WTC11 (cell line): ENCODE measurements around the gene RUVBL2. TPM values are rescaled to one million over a fixed set of nuclear protein-coding genes. Genes with fewer than 3 reads are reported as not detected.

Experiments used
- ATAC-seq: fragments of 200-7000 bp; cut with Tn5 transposase; 2 replicates; pipeline ENCODE4 v1.10.0; 2021; ENCODE audit warnings: mild to moderate bottlenecking, moderate library complexity
- CTCF ChIA-PET: fragments of 300-600 bp; sonication (Branson Sonifier 250); formaldehyde crosslinking; loops from one replicate; lab custom pipeline; 2021; ENCODE audit warnings: antibody characterized with exemption; lab: Charles Lee
- POLR2A ChIA-PET: fragments of 350-600 bp; sonication (Branson Sonifier 250); formaldehyde crosslinking; loops from one replicate; lab custom pipeline; 2021; ENCODE audit warnings: antibody characterized with exemption; lab: Charles Lee
- DNase-seq: peaks from one replicate; pipeline ENCODE4 v3.0.0; 2021; ENCODE audit warnings: low spot score
- H3K27ac Mint-ChIP-seq: 2 replicates; pipeline ENCODE4 v1.8.0; 2021; ENCODE audit warnings: mixed read lengths
- H3K27me3 Mint-ChIP-seq: 2 replicates; pipeline ENCODE4 v1.8.0; 2021; ENCODE audit warnings: low read depth, mild to moderate bottlenecking, moderate library complexity, mixed read lengths
- H3K36me3 Mint-ChIP-seq: 2 replicates; pipeline ENCODE4 v1.8.0; 2021; ENCODE audit warnings: mixed read lengths
- H3K4me1 Mint-ChIP-seq: 2 replicates; pipeline ENCODE4 v1.8.0; 2022; ENCODE audit warnings: mixed read lengths
- H3K4me3 Mint-ChIP-seq: 2 replicates; pipeline ENCODE4 v1.8.0; 2021; ENCODE audit warnings: mild to moderate bottlenecking, moderate library complexity, mixed read lengths
- H3K9me3 Mint-ChIP-seq: 2 replicates; pipeline ENCODE4 v1.8.0; 2021; ENCODE audit warnings: mixed read lengths
- CREB1 ChIP-seq: sonication (generic); formaldehyde crosslinking; IDR thresholded peaks from 2 replicates; pipeline ENCODE4 v1.8.0; 2023; ENCODE audit warnings: mild to moderate bottlenecking, missing genetic modification reagents
- ELF4 ChIP-seq: sonication (generic); formaldehyde crosslinking; IDR thresholded peaks from 2 replicates; pipeline ENCODE4 v1.8.1; 2022; ENCODE audit warnings: low read depth, mild to moderate bottlenecking, moderate library complexity, missing genetic modification reagents
- GABPB1 ChIP-seq: sonication (generic); formaldehyde crosslinking; IDR thresholded peaks from 2 replicates; pipeline ENCODE4 v1.8.1; 2023; ENCODE audit warnings: mild to moderate bottlenecking, missing genetic modification reagents
- JAZF1 ChIP-seq: fragments of 250-450 bp; sonication (Bioruptor Pico); IDR thresholded peaks from 2 replicates; pipeline ENCODE4 v1.9.0; 2021; ENCODE audit warnings: moderate library complexity, mild to moderate bottlenecking, inconsistent platforms
- JUN ChIP-seq: sonication (generic); formaldehyde crosslinking; IDR thresholded peaks from 2 replicates; pipeline ENCODE4 v1.8.0; 2023; ENCODE audit warnings: mild to moderate bottlenecking, missing genetic modification reagents
- MXD4 ChIP-seq: fragments of 250-450 bp; sonication (Bioruptor Pico); IDR thresholded peaks from 2 replicates; pipeline ENCODE4 v1.8.0; 2021; ENCODE audit warnings: mild to moderate bottlenecking, moderate library complexity, borderline replicate concordance
- NFE2L1 ChIP-seq: sonication (generic); formaldehyde crosslinking; IDR thresholded peaks from 2 replicates; pipeline ENCODE4 v1.8.1; 2023; ENCODE audit warnings: missing genetic modification reagents
- NFYB ChIP-seq: sonication (generic); formaldehyde crosslinking; conservative IDR thresholded peaks from 2 replicates; pipeline ENCODE4 v1.8.0; 2022; ENCODE audit warnings: low read depth, missing genetic modification reagents
- NR1H2 ChIP-seq: sonication (generic); formaldehyde crosslinking; IDR thresholded peaks from 2 replicates; pipeline ENCODE4 v1.9.0; 2021; ENCODE audit warnings: mild to moderate bottlenecking, moderate library complexity, missing genetic modification reagents
- OVOL2 ChIP-seq: fragments of 250-450 bp; sonication (Bioruptor Pico); IDR thresholded peaks from 2 replicates; pipeline ENCODE4 v1.9.0; 2021; ENCODE audit warnings: mild to moderate bottlenecking, borderline replicate concordance
- TEAD1 ChIP-seq: sonication (generic); formaldehyde crosslinking; IDR thresholded peaks from 2 replicates; pipeline ENCODE4 v1.8.0; 2022; ENCODE audit warnings: mild to moderate bottlenecking, missing genetic modification reagents
- TP53 ChIP-seq: sonication (generic); formaldehyde crosslinking; IDR thresholded peaks from 2 replicates; pipeline ENCODE4 v1.8.1; 2023; ENCODE audit warnings: mild to moderate bottlenecking, missing genetic modification reagents
- ZBTB21 ChIP-seq: sonication (generic); formaldehyde crosslinking; IDR thresholded peaks from 2 replicates; pipeline ENCODE4 v1.8.1; 2023; ENCODE audit warnings: mild to moderate bottlenecking, missing genetic modification reagents, borderline replicate concordance
- ZNF232 ChIP-seq: sonication (generic); formaldehyde crosslinking; IDR thresholded peaks from 2 replicates; pipeline ENCODE4 v1.8.0; 2022; ENCODE audit warnings: mild to moderate bottlenecking, missing genetic modification reagents
- ZNF317 ChIP-seq: sonication (generic); formaldehyde crosslinking; IDR thresholded peaks from 2 replicates; pipeline ENCODE4 v1.8.1; 2023; ENCODE audit warnings: low read depth, mild to moderate bottlenecking, moderate library complexity, missing genetic modification reagents, borderline replicate concordance
- ZNF512 ChIP-seq: sonication (generic); formaldehyde crosslinking; IDR thresholded peaks from 2 replicates; pipeline ENCODE4 v1.8.1; 2022; ENCODE audit warnings: missing genetic modification reagents, borderline replicate concordance
- ZNF532 ChIP-seq: fragments of 250-450 bp; sonication (Bioruptor Pico); IDR thresholded peaks from 2 replicates; pipeline ENCODE4 v1.9.0; 2021; ENCODE audit warnings: mild to moderate bottlenecking, borderline replicate concordance
- total RNA-seq: library from RNA; stranded (reverse); gene quantifications from 3 replicates; pipeline ENCODE4 v1.2.3, GENCODE V29; 2021

Gene RUVBL2
- total RNA-seq, 1 experiment from 2014 or later, result 178 TPM

- TF ChIP-seq ZNF532, result no peak
- TF ChIP-seq JAZF1 (CRISPR knock-in tag), result no peak
Observed at GRCh38 chr19:49004133-49004532, 10.4 kb downstream of the RUVBL2 start (continued).

GRCh38 chr19:49004964-49005614, 11.4 kb downstream of the RUVBL2 start:
- Mint-ChIP-seq H3K4me3 (no peak overlapping the region), H3K4me1 (no peaks in the 10 kb centered on the region; the same call in 1 of the 2 replicates), H3K27me3 (no peaks in the 10 kb centered on the region), H3K27ac (no peak overlapping the region), H3K9me3 (no peaks in the 10 kb centered on the region), H3K36me3 (peaks cover 32% of the 10 kb centered on the region)
- ChIA-PET POLR2A (no interaction called here), CTCF (interaction anchor here (1.0 to 1.1 kb wide), 2 partner anchors 14 to 93 kb away, joined by 3 read pairs; no protein-coding TSS in a partner anchor)
- DNase-seq (no peak), ATAC-seq (no peak)
- no peak for TF ChIP-seq TP53
- no peak for TF ChIP-seq NFYB (CRISPR knock-in tag)
- TF ChIP-seq ZNF232, result no peak
- TF ChIP-seq GABPB1 (CRISPR knock-in tag), result no peak
- TF ChIP-seq MXD4, result no peak
- TF ChIP-seq ZNF532, result no peak
- TF ChIP-seq ZNF512 (CRISPR knock-in tag), result no peak

- no peak overlapping the region for H3K4me3 Mint-ChIP-seq
- H3K4me1 Mint-ChIP-seq, result no peaks in the 10 kb centered on the region
- no peak overlapping the region for H3K27ac Mint-ChIP-seq
- H3K9me3 Mint-ChIP-seq, result no peaks in the 10 kb centered on the region
- DNase-seq, result no peak
- H3K36me3 Mint-ChIP-seq, result peaks cover 39% of the 10 kb centered on the region
- POLR2A ChIA-PET, result no interaction called here
- CTCF ChIA-PET, result interaction anchor here (0.9 to 1.2 kb wide), 3 partner anchors 9 to 108 kb away, joined by 3 to 4 read pairs (median 3); partner anchors contain the start of genes LIN7B and RUVBL2
- ATAC-seq, result no peak
- H3K27me3 Mint-ChIP-seq, result no peaks in the 10 kb centered on the region
- TF ChIP-seq CREB1 (CRISPR knock-in tag), result no peak
- TF ChIP-seq TP53, result no peak
- TF ChIP-seq JUN (CRISPR knock-in tag), result no peak
- no peak for TF ChIP-seq ZBTB21 (CRISPR knock-in tag)
- TF ChIP-seq TEAD1, result no peak
- TF ChIP-seq ELF4, result no peak
- TF ChIP-seq NFE2L1 (CRISPR knock-in tag), result no peak
- no peak for TF ChIP-seq NR1H2 (CRISPR knock-in tag)
- no peak for TF ChIP-seq OVOL2 (CRISPR knock-in tag)
- no peak for TF ChIP-seq ZNF317
- no peak for TF ChIP-seq ZNF532
Observed at GRCh38 chr19:49006905-49007304, 13.2 kb downstream of the RUVBL2 start.
